GM12872 (cell line): ENCODE measurements around the gene RAPGEF5.

Experiments
- CTCF ChIP-seq: IDR thresholded peaks from 3 replicates; pipeline ENCODE4 v1.5.1; 2011; ENCODE audit warnings: low read depth, mild to moderate bottlenecking, low read length, moderate library complexity; ENCODE audit not compliant: insufficient read depth

The RAPGEF5 gene

GRCh38 chr7:22167482-22167881 lies 189.5 kb downstream of the RAPGEF5 start:
- no peak for TF ChIP-seq CTCF

DNA sequence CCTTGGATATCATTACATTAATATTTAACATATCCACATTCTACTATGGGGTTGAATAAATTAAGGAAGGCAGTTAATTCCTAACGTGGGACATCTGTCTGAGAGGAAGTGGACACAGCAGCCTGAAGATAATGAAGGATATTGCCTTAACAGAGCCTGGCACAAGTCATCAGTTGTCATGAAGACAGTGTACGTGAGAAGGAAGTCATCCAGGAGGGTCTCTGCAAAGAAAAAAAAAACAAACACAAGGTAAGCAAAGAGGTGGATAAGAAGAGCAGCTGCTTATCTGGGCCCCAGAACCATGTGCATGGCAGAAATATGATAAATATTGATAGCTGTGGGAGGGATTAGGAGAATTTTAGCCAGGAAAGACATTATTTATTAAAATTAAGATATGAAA lies 190.0 kb downstream of the RAPGEF5 start:
- no peak for TF ChIP-seq CTCF

DNA sequence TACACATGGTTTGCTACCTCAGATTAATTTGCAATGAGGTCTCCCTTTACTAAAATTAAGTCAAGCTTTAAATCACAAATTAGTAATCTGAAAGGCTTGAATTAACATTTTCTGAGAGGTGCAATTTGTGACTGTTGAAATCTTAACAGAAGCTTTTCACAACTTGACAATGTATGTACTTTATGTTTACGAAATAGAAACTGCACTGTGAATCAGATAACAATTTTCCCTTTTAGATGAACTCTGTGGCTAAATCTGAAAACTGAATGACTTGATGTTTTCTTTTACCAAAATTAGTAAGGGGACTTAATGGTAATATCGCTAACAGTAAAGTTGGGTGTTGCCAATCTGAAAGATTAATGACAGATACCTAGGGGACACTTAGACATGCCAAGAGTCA lies 197.6 kb downstream of the RAPGEF5 start:
- no peak for TF ChIP-seq CTCF

DNA sequence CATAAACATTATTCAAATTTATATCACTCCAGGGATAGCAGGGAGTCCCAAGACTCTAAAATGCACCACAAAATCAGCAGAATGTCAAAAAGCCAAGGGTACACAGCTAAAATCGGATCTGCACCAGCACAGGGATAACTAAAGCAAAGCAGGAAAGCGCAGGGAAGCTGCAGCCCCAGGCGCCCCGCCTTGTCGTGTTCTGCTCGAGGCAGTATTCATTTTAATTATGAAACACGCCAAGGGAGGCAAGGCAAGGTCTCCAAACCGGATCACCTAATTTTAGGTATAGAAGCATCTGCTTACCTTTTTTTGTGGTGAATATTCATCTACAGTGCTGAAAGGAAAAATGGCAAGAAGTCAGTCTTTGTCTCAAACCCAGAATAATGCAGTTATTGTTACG lies 199.4 kb downstream of the RAPGEF5 start:
- no peak for TF ChIP-seq CTCF

- TF ChIP-seq CTCF = no peak
Observed at GRCh38 chr7:22156205-22156604, 200.7 kb downstream of the RAPGEF5 start.

DNA sequence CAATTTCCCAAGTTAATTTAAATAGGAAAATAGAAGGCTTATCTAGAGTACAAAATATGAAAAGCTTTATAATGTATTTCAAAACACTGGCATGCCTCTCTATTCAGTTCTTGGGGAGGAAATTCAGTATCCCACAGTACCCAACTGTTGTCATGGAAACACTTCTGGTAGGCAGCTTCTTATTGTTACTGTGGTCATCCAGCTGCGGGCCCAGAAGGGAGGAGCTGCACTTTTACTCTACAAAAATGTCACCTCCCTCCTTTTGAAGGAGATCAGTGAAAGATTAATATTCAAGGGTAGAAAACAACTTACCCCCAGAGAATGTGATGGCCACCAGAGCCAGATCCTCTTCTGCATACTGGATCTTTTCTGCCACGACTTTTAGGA lies 202.8 kb downstream of the RAPGEF5 start:
- no peak for TF ChIP-seq CTCF

- no peak for TF ChIP-seq CTCF
Observed at GRCh38 chr7:22153432-22154142, 203.4 kb downstream of the RAPGEF5 start.
